Liver (tissue), 10 donors: Measurements from ENCODE around the gene AMER1. TPM values are rescaled to one million over a fixed set of nuclear protein-coding genes. Genes with fewer than 3 reads are reported as not detected.

ENCODE experiments used
- DNase-seq: peaks from one replicate; pipeline ENCODE4 v3.0.0-alpha.2; 2017; ENCODE audit warnings: low spot score
- H3K27ac ChIP-seq, 2 donors: one replicate each; pipeline ENCODE4 v1.7.0; 2013; ENCODE audit warnings: inconsistent platforms in 2 of 2, low read length in 2 of 2, control low read depth in 1 of 2, low read depth in 1 of 2, mild to moderate bottlenecking in 1 of 2
- H3K27me3 ChIP-seq, 4 donors: one replicate each; pipeline versions ENCODE4 v1.6.1 to v1.7.0; 2013; ENCODE audit warnings: low read length in 3 of 4, inconsistent platforms in 1 of 4, mild to moderate bottlenecking in 1 of 4, moderate library complexity in 1 of 4; ENCODE audit not compliant: control insufficient read depth in 4 of 4, insufficient read depth in 4 of 4
- H3K36me3 ChIP-seq, 4 donors: one replicate each; pipeline versions ENCODE4 v1.6.1 to v1.7.0; 2013; ENCODE audit warnings: low read length in 3 of 4, mild to moderate bottlenecking in 3 of 4, low read depth in 1 of 4, moderate library complexity in 1 of 4; ENCODE audit not compliant: control insufficient read depth in 4 of 4, insufficient read depth in 3 of 4
- H3K4me1 ChIP-seq, 4 donors: one replicate each; pipeline versions ENCODE4 v1.6.1 to v1.7.0; 2013; ENCODE audit warnings: low read length in 3 of 4, mild to moderate bottlenecking in 3 of 4, moderate library complexity in 1 of 4; ENCODE audit not compliant: control insufficient read depth in 4 of 4, insufficient read depth in 4 of 4
- H3K4me3 ChIP-seq, 3 donors: one replicate each; pipeline versions ENCODE4 v1.6.1 to v1.7.0; 2013; ENCODE audit warnings: low read length in 3 of 3, control low read depth in 1 of 3, low read depth in 1 of 3, mild to moderate bottlenecking in 1 of 3
- H3K9ac ChIP-seq, 2 donors: one replicate each; pipeline ENCODE4 v1.7.0; 2013; ENCODE audit warnings: low read length in 2 of 2, mild to moderate bottlenecking in 2 of 2, moderate library complexity in 2 of 2, control low read depth in 1 of 2, low read depth in 1 of 2
- H3K9me3 ChIP-seq, 4 donors: one replicate each; pipeline versions ENCODE4 v1.6.1 to v1.7.0; 2013; ENCODE audit warnings: low read length in 3 of 4; ENCODE audit not compliant: control insufficient read depth in 4 of 4
- ATF3 ChIP-seq: IDR thresholded peaks from 2 replicates; pipeline ENCODE4 v1.6.1; 2016; ENCODE audit warnings: antibody characterized with exemption
- CTCF ChIP-seq: fragments of 150-350 bp; IDR thresholded peaks from 2 replicates; pipeline ENCODE4 v1.5.1; 2017; ENCODE audit warnings: improper control_type of control experiment, low read depth, low read length; ENCODE audit not compliant: missing input control
- EGR1 ChIP-seq, 2 donors: IDR thresholded peaks; 2 replicates each; pipeline ENCODE4 v1.6.1; 2016 to 2018; ENCODE audit warnings: antibody characterized with exemption in 2 of 2, low read depth in 2 of 2
- FOXA1 ChIP-seq: IDR thresholded peaks from 2 replicates; pipeline ENCODE4 v1.6.1; 2016; ENCODE audit warnings: antibody characterized with exemption
- FOXA2 ChIP-seq: IDR thresholded peaks from 2 replicates; pipeline ENCODE4 v1.6.1; 2016; ENCODE audit warnings: antibody characterized with exemption
- GABPA ChIP-seq, 2 donors: IDR thresholded peaks in 1 of 2; conservative IDR thresholded peaks in 1 of 2; 2 replicates each; pipeline ENCODE4 v1.6.1; 2016; ENCODE audit warnings: antibody characterized with exemption in 2 of 2, mild to moderate bottlenecking in 1 of 2, moderate library complexity in 1 of 2
- HNF4A ChIP-seq, 2 donors: conservative IDR thresholded peaks; 2 replicates each; pipeline ENCODE4 v1.6.1; 2016; ENCODE audit warnings: antibody characterized with exemption in 2 of 2, mild to moderate bottlenecking in 2 of 2
- HNF4G ChIP-seq: IDR thresholded peaks from 2 replicates; pipeline ENCODE4 v1.6.1; 2016; ENCODE audit warnings: antibody characterized with exemption
- JUND ChIP-seq, 2 donors: IDR thresholded peaks; 2 replicates each; pipeline ENCODE4 v1.6.1; 2016; ENCODE audit warnings: antibody characterized with exemption in 2 of 2
- MAX ChIP-seq: IDR thresholded peaks from 2 replicates; pipeline ENCODE4 v1.6.1; 2016; ENCODE audit warnings: antibody characterized with exemption
- NR2F2 ChIP-seq: IDR thresholded peaks from 2 replicates; pipeline ENCODE4 v1.6.1; 2016; ENCODE audit warnings: antibody characterized with exemption
- RAD21 ChIP-seq, 2 donors: IDR thresholded peaks; 2 replicates each; pipeline ENCODE4 v1.6.1; 2016; ENCODE audit warnings: antibody characterized with exemption in 2 of 2, mild to moderate bottlenecking in 2 of 2
- RXRA ChIP-seq, 2 donors: IDR thresholded peaks; 2 replicates each; pipeline ENCODE4 v1.6.1; 2017 to 2018; ENCODE audit warnings: antibody characterized with exemption in 2 of 2, mild to moderate bottlenecking in 1 of 2
- SP1 ChIP-seq: IDR thresholded peaks from 2 replicates; pipeline ENCODE4 v1.6.1; 2018; ENCODE audit warnings: antibody characterized with exemption, mild to moderate bottlenecking
- TAF1 ChIP-seq: conservative IDR thresholded peaks from 2 replicates; pipeline ENCODE4 v1.6.1; 2016; ENCODE audit warnings: antibody characterized with exemption, mild to moderate bottlenecking
- YY1 ChIP-seq: IDR thresholded peaks from 2 replicates; pipeline ENCODE4 v1.6.1; 2016; ENCODE audit warnings: antibody characterized with exemption, mild to moderate bottlenecking
- ZBTB33 ChIP-seq: IDR thresholded peaks from 2 replicates; pipeline ENCODE4 v1.6.1; 2016; ENCODE audit warnings: antibody characterized with exemption
- WGBS: extraction: QIAGEN DNeasy Blood & Tissue Kit; methylation state at CpG from one replicate; pipeline ENCODE4 v1.1.7; 2013; 5-methylcytosine and 5-hydroxymethylcytosine counted together
- polyA plus RNA-seq, 2 donors: library from polyadenylated mRNA; stranded (reverse) in 1 of 2; unstranded in 1 of 2; fragments of 200-250 nt in 1 of 2; fragments of >200 nt in 1 of 2; fragmentation: Nextera tagmentation in 1 of 2; extraction: Ambion mirVana in 1 of 2; gene quantifications; one replicate each; pipeline versions ENCODE4 v1.2.1 to v1.2.3, GENCODE V29; 2013 to 2015
- small RNA-seq: library from RNA; depleted of rRNA; stranded (forward); fragments of <200 nt; gene quantifications from one replicate; pipeline ENCODE3, GENCODE V24; 2014
- total RNA-seq, 2 donors: library from RNA; depleted of rRNA; stranded (reverse); fragments of >200 nt; gene quantifications; one replicate each; pipeline ENCODE4 v1.2.3, GENCODE V29; 2014
- TF ChIP-seq, protein P1 (sequence below): IDR thresholded peaks from 2 replicates; pipeline ENCODE4 v1.6.1; 2016; ENCODE audit warnings: antibody characterized with exemption, mild to moderate bottlenecking
- donor health status: healthy.
- donor health status: healthy.
- donor health status: healthy.
- donor health status: healthy.
- donor health status: healthy.

Gene AMER1
- total and polyA plus RNA-seq, 4 donors = 0.40 to 5.2 (median 2.0) TPM

GRCh38 chrX:64151911-64152310 lies 53.6 kb downstream of the AMER1 start:
- no peak for DNase-seq
- H3K4me3 ChIP-seq = no peak overlapping the region
- H3K4me1 ChIP-seq = no peaks in the 10 kb centered on the region
- H3K27me3 ChIP-seq = no peaks in the 10 kb centered on the region
- no peak overlapping the region for H3K9ac ChIP-seq
- no peak overlapping the region for H3K27ac ChIP-seq
- H3K36me3 ChIP-seq = no peaks in the 10 kb centered on the region
- TF ChIP-seq ATF3 = no peak
- TF ChIP-seq SP1 = no peak
- TF ChIP-seq CTCF = no peak
- no peak for TF ChIP-seq HNF4G
- TF ChIP-seq EGR1 (IDR thresholded peaks at IDR 0.05; ENCODE audit: low read depth in 2 of 2) = no peak
- TF ChIP-seq HNF4A (conservative IDR thresholded peaks at IDR 0.05) = no peak
- TF ChIP-seq ZBTB33 = no peak
- no peak for TF ChIP-seq TAF1
- TF ChIP-seq GABPA (IDR thresholded peaks at IDR 0.05 in 1 of 2, conservative IDR thresholded peaks at IDR 0.05 in 1 of 2) = no peak
- TF ChIP-seq MAX = no peak
- no peak for TF ChIP-seq RXRA (IDR thresholded peaks at IDR 0.05)
- TF ChIP-seq RAD21 (IDR thresholded peaks at IDR 0.05) = no peak
- TF ChIP-seq YY1 = no peak
- no peak for TF ChIP-seq JUND (IDR thresholded peaks at IDR 0.05)
- TF ChIP-seq FOXA2 = no peak
- TF ChIP-seq, protein P1, sequence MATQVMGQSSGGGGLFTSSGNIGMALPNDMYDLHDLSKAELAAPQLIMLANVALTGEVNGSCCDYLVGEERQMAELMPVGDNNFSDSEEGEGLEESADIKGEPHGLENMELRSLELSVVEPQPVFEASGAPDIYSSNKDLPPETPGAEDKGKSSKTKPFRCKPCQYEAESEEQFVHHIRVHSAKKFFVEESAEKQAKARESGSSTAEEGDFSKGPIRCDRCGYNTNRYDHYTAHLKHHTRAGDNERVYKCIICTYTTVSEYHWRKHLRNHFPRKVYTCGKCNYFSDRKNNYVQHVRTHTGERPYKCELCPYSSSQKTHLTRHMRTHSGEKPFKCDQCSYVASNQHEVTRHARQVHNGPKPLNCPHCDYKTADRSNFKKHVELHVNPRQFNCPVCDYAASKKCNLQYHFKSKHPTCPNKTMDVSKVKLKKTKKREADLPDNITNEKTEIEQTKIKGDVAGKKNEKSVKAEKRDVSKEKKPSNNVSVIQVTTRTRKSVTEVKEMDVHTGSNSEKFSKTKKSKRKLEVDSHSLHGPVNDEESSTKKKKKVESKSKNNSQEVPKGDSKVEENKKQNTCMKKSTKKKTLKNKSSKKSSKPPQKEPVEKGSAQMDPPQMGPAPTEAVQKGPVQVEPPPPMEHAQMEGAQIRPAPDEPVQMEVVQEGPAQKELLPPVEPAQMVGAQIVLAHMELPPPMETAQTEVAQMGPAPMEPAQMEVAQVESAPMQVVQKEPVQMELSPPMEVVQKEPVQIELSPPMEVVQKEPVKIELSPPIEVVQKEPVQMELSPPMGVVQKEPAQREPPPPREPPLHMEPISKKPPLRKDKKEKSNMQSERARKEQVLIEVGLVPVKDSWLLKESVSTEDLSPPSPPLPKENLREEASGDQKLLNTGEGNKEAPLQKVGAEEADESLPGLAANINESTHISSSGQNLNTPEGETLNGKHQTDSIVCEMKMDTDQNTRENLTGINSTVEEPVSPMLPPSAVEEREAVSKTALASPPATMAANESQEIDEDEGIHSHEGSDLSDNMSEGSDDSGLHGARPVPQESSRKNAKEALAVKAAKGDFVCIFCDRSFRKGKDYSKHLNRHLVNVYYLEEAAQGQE = no peak
- no peak for TF ChIP-seq NR2F2
- TF ChIP-seq FOXA1 = no peak
- no peaks in the 10 kb centered on the region for H3K9me3 ChIP-seq

- no peaks in the 10 kb centered on the region for H3K4me1 ChIP-seq
- 90% methylated on average over 2 of the region's 2 CpGs for WGBS
- H3K9me3 ChIP-seq = no peaks in the 10 kb centered on the region
- H3K9ac ChIP-seq = no peak overlapping the region
- no peaks in the 10 kb centered on the region for H3K27me3 ChIP-seq
- H3K36me3 ChIP-seq = no peaks in the 10 kb centered on the region
- H3K27ac ChIP-seq = no peak overlapping the region
- DNase-seq = no peak
- no peak for TF ChIP-seq FOXA2
- H3K4me3 ChIP-seq = no peak overlapping the region
Observed at GRCh38 chrX:64150775-64151174, 54.7 kb downstream of the AMER1 start.

Small RNA genes lying within 50 kb of the gene (small RNA-seq; reads per million reads assigned to genes)
- not detected for gene RN7SL799P

Other genes with a start within 250 kb of the AMER1 start
- not detected for gene ASB12, start 24.9 kb upstream of the AMER1 start, total RNA-seq
- gene ASB12, start 24.9 kb upstream of the AMER1 start, polyA plus RNA-seq = under 1 TPM in 1 of 2 donors, not detected in 1; 0.03 TPM
- 1 to 10 TPM; 1.1 to 1.3 TPM for gene MTMR8, start 189.7 kb upstream of the AMER1 start, total RNA-seq
- gene MTMR8, start 189.7 kb upstream of the AMER1 start, polyA plus RNA-seq = under 1 TPM; 0.15 to 0.28 TPM